HG03432 (cell line): Measurements from ENCODE around the gene KIF3A.

Experiments
- ATAC-seq: cut with Tn5 transposase; IDR thresholded peaks from one replicate; pipeline ENCODE4 v1.9.1; 2021; ENCODE audit warnings: mild to moderate bottlenecking, moderate library complexity; ENCODE audit not compliant: unreplicated experiment

KIF3A gene

GRCh38 chr5:132771503-132771998 is 34.2 kb upstream of the KIF3A start:
- no peak for ATAC-seq

- ATAC-seq, result no peak
Measured at GRCh38 chr5:132770476-132771159, 33.3 kb upstream of the KIF3A start.

GRCh38 chr5:132768485-132768868 is 31.1 kb upstream of the KIF3A start:
- no peak for ATAC-seq

- no peak for ATAC-seq
Measured at GRCh38 chr5:132767150-132767549, 29.8 kb upstream of the KIF3A start.

DNA sequence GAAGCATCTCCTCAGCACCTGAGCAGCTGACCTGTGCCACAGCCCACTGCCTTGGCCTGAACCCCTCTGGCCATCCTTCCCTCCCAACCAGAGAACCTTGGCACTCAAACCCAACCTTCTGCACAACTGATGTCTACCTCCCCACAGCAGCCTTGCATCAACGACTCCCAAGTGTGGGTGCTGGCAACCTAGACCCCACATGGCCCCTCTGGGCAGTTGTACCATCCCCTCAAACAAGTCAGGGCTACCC is 29.4 kb upstream of the KIF3A start:
- ATAC-seq, result no peak

DNA sequence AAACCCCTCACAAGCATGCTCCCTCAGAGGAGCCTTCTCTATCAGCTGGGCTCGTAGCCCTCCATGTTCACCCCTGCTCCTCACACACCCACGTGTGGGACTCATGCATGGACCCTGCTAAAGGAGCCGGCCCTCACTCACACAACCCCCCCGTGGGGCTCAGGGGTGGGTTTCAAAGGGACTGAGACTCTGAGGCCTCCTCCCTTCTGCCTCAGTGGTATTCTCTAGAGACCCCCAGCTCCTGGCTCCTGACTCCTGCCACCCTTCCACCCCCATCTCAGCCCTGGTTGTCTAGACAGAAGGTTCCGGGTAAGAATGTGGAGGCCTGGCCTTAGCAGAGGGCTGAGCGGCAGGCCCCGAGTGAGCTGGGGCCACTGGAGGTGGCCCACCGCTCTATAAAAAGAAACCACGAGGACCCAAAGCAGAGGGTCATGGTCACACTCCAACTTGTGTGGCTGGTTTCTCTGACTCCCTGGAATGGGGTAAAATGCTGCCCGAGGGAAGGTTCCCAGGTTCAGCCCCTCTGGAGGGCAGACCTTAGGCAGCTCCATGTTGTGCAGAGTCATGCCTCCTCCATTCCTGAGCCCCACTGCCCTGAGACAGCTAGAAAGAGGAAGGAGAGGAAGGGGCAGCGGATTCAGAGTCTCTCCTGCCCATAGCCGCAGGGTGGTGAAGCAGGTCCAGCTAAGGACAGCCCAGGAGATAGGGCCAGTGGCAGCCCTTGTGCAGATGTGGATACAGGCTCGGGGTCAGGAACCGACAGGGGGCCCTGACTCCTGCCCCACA is 28.9 kb upstream of the KIF3A start:
- no peak for ATAC-seq

- ATAC-seq, result no peak
Measured at GRCh38 chr5:132765311-132766019, 28.1 kb upstream of the KIF3A start.

DNA sequence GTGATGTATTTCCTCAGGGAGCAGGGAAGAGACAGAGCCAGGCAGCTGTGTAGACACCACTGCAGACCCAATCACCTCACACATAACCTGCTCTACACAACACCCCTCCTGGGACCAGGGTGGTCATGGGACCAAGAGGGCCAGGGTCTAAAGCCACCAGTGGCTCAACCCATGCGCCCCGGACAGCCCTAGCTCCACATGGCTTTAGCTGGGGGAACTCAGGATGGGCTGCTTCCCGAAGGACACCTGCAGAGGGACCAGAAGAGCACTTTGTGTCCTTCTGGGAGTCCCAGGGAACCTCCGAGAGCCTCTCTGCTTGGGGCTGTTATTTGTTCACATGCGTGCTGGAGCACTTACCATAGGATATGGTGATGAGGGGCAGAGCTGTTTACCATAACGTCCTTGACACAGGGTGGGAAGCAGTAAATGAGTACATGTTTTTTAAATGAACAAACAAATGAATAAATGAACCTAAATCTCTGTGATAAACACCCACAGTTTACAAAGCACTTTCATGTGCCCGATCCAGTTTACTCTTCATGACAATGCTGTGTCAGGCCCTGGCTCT is 27.4 kb upstream of the KIF3A start:
- no peak for ATAC-seq

DNA sequence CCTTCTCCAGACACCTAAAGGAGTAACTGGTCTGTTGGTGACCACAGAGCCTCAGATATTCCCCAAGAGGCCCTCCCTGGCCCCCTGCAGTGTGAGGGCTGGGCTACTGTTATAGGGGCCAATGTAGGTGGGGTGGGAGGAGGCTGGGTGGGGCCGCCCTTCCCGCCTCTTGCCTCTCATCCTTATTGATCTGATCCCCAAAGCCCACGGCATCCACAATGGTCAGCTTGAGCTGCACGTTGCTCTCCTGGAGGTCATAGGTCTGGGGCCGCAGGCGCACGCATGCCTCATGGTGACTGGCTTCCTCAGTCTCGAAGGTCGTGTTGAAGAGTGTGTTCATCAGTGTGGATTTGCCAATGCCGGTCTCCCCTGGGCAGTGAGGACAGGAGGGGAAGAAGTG is 26.7 kb upstream of the KIF3A start:
- no peak for ATAC-seq

DNA sequence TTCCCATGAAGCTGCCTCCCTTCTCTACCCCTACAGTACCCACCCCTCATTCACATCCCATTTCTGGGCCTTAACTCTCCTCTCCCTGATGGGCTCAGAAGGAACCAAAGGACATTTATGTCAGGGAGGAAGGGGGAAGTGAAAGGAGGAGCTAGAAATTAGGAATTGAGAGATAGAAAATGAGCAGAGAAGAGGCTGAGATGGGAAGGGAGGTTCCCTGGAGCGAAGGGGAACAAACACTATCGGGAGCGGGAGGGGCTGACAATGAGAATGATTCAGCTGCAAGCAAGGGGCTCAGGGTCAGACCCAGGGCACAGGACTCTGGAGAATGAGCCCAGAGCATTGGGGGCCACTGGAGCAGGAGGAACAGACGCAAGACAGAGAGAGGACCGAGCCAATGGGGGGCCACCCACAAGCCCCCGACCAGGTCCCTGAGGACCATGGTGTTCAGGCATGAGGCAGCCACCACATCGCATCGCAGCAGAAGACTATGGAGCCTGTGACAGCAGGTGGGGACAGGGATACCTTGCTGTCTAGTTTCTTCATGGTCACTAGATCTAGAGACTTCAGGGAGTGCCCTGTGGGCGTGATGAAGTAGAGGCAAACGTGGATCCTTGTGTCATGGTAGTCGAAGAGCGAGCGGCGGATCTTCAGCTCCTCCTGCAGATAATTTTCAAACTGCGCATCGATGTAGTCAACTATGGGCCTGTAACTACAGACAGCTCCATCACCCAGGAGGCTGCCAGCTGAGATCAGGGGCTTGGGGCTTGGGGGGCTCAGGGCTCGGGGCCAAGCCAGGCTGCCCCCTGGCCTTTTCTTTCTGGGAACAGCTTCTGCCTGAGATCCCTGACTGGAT is 26.1 kb upstream of the KIF3A start:
- ATAC-seq, result no peak

DNA sequence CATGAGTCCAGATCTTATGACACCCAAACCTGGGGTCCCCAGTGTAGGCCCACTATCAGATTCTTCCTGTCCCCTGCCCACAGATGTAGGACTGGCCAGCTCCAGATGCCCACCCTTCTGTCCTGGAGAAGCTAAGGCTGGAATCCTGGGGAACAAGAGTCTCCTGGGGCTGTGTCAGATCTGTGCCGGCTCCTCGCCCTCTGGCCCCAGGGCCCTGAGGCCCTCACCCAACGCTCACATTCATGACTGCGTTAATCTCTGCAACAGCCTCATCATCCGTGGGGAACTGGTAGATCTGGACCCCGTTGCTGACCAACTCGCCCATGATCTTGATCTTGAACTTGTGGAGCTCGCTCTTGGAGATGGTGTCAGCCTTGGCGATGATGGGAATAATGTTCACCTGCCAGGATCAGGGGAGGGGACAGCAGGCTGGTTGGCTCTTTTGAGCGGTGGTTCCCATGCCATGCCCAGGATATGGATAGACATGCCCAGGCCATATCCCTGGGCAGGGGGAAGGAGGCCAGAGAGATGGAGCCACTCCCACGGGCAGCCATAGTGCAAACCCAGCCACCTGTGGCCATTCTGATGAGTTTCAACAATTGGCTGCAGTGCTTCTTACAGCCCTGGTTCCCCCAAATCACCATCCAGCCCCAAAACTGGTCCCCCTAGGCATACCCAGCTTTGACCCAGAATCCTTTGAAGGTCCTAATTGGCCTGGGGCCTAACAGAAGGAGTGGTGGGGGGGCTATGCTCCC is 25.1 kb upstream of the KIF3A start:
- no peak for ATAC-seq

GRCh38 chr5:132761321-132762240 is 24.2 kb upstream of the KIF3A start:
- ATAC-seq, result no peak

GRCh38 chr5:132760601-132761317 is 23.4 kb upstream of the KIF3A start:
- no peak for ATAC-seq

GRCh38 chr5:132760049-132760420 is 22.7 kb upstream of the KIF3A start:
- ATAC-seq, result no peak

- no peak for ATAC-seq
Measured at GRCh38 chr5:132759114-132760048, 22.0 kb upstream of the KIF3A start.

DNA sequence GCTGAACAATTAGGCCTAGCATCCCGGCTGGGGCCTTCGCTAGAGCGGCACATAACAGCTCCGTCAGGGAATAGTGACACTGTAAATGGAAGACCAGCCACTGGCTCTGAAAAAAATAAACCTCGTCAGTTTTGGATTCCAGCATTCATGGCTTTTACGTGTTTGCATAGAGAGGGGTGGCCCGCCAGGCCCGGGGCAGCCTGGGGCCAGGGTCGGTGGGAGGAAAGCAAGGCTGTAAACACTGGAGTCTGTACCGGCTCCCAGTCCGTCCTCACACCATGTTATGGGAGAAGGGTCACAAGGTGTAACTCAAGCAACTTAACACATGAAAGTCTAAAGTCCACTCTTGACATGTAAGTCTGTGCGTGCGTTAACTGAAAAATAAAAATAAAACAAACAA is 21.1 kb upstream of the KIF3A start:
- ATAC-seq, result no peak

DNA sequence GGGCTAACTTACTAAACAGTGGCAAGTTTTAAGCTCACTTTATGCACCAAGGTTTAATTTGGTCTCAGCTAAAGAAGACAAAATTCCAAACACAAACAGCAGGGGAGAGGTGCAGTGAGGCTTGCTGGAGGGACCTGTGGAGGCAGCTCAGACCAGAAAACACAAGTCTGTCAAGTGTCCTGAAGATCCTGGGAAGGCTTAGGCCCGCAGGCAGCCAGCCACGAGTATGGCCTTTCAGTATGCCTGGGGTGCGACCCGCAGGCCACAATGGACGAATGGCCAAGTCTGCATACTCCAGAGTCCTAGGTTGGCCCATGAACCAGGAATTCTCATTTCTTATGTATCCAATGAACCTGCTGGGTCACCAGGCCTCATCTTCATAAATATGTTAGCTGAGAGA is 19.2 kb upstream of the KIF3A start:
- ATAC-seq, result no peak
